Raji (cell line): ENCODE data around the gene HAGHL.

ENCODE experiments used
- POLR2A ChIP-seq: IDR thresholded peaks from 2 replicates; pipeline ENCODE4 v1.6.1; 2011; ENCODE audit warnings: low read depth, low read length, control low read depth; ENCODE audit not compliant: insufficient read depth

HAGHL gene

GRCh38 chr16:700684-701584 is 26.0 kb upstream of the HAGHL start:
- TF ChIP-seq POLR2A, result no peak

GRCh38 chr16:702341-702740 is 24.6 kb upstream of the HAGHL start:
- TF ChIP-seq POLR2A, result no peak

GRCh38 chr16:703406-703805 is 23.5 kb upstream of the HAGHL start:
- TF ChIP-seq POLR2A, result no peak

- no peak for TF ChIP-seq POLR2A
Measured at GRCh38 chr16:704047-704446, 22.9 kb upstream of the HAGHL start.

- TF ChIP-seq POLR2A, result no peak
Measured at GRCh38 chr16:704552-705380, 22.1 kb upstream of the HAGHL start.

GRCh38 chr16:705431-706188 is 21.3 kb upstream of the HAGHL start, which contains the start of gene FBXL16:
TSS of gene FBXL16 (minus strand) at chr16:705801. CDS start at chr16:697405, 8,396 bp downstream.
- no peak for TF ChIP-seq POLR2A

GRCh38 chr16:706189-707061 is 20.5 kb upstream of the HAGHL start:
- TF ChIP-seq POLR2A, result no peak

- no peak for TF ChIP-seq POLR2A
Measured at GRCh38 chr16:707062-707538, 19.8 kb upstream of the HAGHL start.

- TF ChIP-seq POLR2A, result no peak
Measured at GRCh38 chr16:708019-708418, 18.9 kb upstream of the HAGHL start.

- no peak for TF ChIP-seq POLR2A
Measured at GRCh38 chr16:708959-709358, 17.9 kb upstream of the HAGHL start.

- TF ChIP-seq POLR2A, result no peak
Measured at GRCh38 chr16:709566-710499, 17.1 kb upstream of the HAGHL start.

GRCh38 chr16:710500-711075 is 16.3 kb upstream of the HAGHL start:
- TF ChIP-seq POLR2A, result no peak

GRCh38 chr16:711084-711483 is 15.8 kb upstream of the HAGHL start:
- TF ChIP-seq POLR2A, result no peak
